OCI-LY7 (cell line): Measurements from ENCODE around the gene ROBO1.

ENCODE experiments used
- EZH2phosphoT487 ChIP-seq: fragments of 200-600 bp; sonication (generic); IDR thresholded peaks from 2 replicates; pipeline ENCODE4 v1.6.1; 2018; ENCODE audit warnings: low read depth, borderline replicate concordance, mild to moderate bottlenecking, mixed run types, antibody characterized with exemption, low read length, moderate library complexity, mixed read lengths
- TF ChIP-seq, protein P1 (sequence below): fragments of 200-600 bp; sonication (generic); conservative IDR thresholded peaks from 2 replicates; pipeline ENCODE4 v1.5.1; 2014; ENCODE audit warnings: mild to moderate bottlenecking, antibody characterized with exemption, low read length, moderate library complexity, mixed read lengths

- TF ChIP-seq, protein P1, sequence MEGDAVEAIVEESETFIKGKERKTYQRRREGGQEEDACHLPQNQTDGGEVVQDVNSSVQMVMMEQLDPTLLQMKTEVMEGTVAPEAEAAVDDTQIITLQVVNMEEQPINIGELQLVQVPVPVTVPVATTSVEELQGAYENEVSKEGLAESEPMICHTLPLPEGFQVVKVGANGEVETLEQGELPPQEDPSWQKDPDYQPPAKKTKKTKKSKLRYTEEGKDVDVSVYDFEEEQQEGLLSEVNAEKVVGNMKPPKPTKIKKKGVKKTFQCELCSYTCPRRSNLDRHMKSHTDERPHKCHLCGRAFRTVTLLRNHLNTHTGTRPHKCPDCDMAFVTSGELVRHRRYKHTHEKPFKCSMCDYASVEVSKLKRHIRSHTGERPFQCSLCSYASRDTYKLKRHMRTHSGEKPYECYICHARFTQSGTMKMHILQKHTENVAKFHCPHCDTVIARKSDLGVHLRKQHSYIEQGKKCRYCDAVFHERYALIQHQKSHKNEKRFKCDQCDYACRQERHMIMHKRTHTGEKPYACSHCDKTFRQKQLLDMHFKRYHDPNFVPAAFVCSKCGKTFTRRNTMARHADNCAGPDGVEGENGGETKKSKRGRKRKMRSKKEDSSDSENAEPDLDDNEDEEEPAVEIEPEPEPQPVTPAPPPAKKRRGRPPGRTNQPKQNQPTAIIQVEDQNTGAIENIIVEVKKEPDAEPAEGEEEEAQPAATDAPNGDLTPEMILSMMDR, result no peak
- no peak for TF ChIP-seq EZH2phosphoT487
Observed at GRCh38 chr3:78588906-78589621, 1178.7 kb downstream of the ROBO1 start.
